ENCODE results near the gene TCF25. TPM values are rescaled to one million over a fixed set of nuclear protein-coding genes. Genes with fewer than 3 reads are reported as not detected.

The TCF25 gene
- total and polyA plus RNA-seq, 2 experiments from 2014 or later: 229 to 300 TPM

- H3K36me3 ChIP-seq: no peaks in the 10 kb centered on the region
- H3K27me3 ChIP-seq: no peaks in the 10 kb centered on the region
- H3K27ac ChIP-seq: no peak overlapping the region
- TF ChIP-seq CTCF (IDR thresholded peaks at IDR 0.05; ENCODE audit: low read depth, low read length): no peak
- DNase-seq (ENCODE audit: low read depth in 1 of 2, low spot score in 1 of 2): no peak
- H3K9me3 ChIP-seq (ENCODE audit: low read depth): no peaks in the 10 kb centered on the region
- no peaks in the 10 kb centered on the region for H3K4me1 ChIP-seq (ENCODE audit: low read depth)
- no peak overlapping the region for H3K4me3 ChIP-seq
Measured at GRCh38 chr16:89837014-89837546, 36.3 kb upstream of the TCF25 start.

- TF ChIP-seq CTCF (IDR thresholded peaks at IDR 0.05; ENCODE audit: low read depth, low read length): no peak
- no peak for DNase-seq (ENCODE audit: low read depth in 1 of 2, low spot score in 1 of 2)
- Histone ChIP-seq H3K4me3 (no peak overlapping the region), H3K4me1 (ENCODE audit: low read depth) (no peaks in the 10 kb centered on the region), H3K27me3 (no peaks in the 10 kb centered on the region), H3K9me3 (ENCODE audit: low read depth) (no peaks in the 10 kb centered on the region), H3K36me3 (no peaks in the 10 kb centered on the region), H3K27ac (no peak overlapping the region)
Measured at GRCh38 chr16:89841275-89841674, 32.1 kb upstream of the TCF25 start.

- peak in 1 of 2 donors; percentile 27 for DNase-seq (ENCODE audit: low read depth in 1 of 2, low spot score in 1 of 2)
- no peak overlapping the region for H3K27ac ChIP-seq
Measured at GRCh38 chr16:89842471-89843408, 30.7 kb upstream of the TCF25 start.

GRCh38 chr16:89843409-89844350 is 29.7 kb upstream of the TCF25 start:
- DNase-seq (ENCODE audit: low read depth in 1 of 2, low spot score in 1 of 2): no peak
- Histone ChIP-seq H3K4me3 (no peak overlapping the region), H3K36me3 (no peaks in the 10 kb centered on the region), H3K9me3 (ENCODE audit: low read depth) (no peaks in the 10 kb centered on the region), H3K4me1 (ENCODE audit: low read depth) (peaks cover 11% of the 10 kb centered on the region), H3K27me3 (no peaks in the 10 kb centered on the region), H3K27ac (no peak overlapping the region)
- no peak for TF ChIP-seq CTCF (IDR thresholded peaks at IDR 0.05; ENCODE audit: low read depth, low read length)

More at GRCh38 chr16:89842471-89843408, 30.7 kb upstream of the TCF25 start:
- Histone ChIP-seq H3K4me3 (no peak overlapping the region), H3K9me3 (ENCODE audit: low read depth) (no peaks in the 10 kb centered on the region), H3K27me3 (no peaks in the 10 kb centered on the region), H3K36me3 (no peaks in the 10 kb centered on the region), H3K4me1 (ENCODE audit: low read depth) (peaks cover 8% of the 10 kb centered on the region)
- no peak for TF ChIP-seq CTCF (IDR thresholded peaks at IDR 0.05; ENCODE audit: low read depth, low read length)

- no peaks in the 10 kb centered on the region for H3K36me3 ChIP-seq
- H3K27me3 ChIP-seq: no peaks in the 10 kb centered on the region
- TF ChIP-seq CTCF (IDR thresholded peaks at IDR 0.05; ENCODE audit: low read depth, low read length): no peak
- H3K4me1 ChIP-seq (ENCODE audit: low read depth): peaks cover 11% of the 10 kb centered on the region
- H3K9me3 ChIP-seq (ENCODE audit: low read depth): no peaks in the 10 kb centered on the region
- no peak for DNase-seq (ENCODE audit: low read depth in 1 of 2, low spot score in 1 of 2)
- H3K4me3 ChIP-seq: no peak overlapping the region
- no peak overlapping the region for H3K27ac ChIP-seq
Measured at GRCh38 chr16:89844739-89845339, 28.6 kb upstream of the TCF25 start.
